GM19468 (cell line): Measurements from ENCODE around the gene TMEM45B.
"Not testable (repeated sequence)": the region's sequence is repeated elsewhere in the genome, so short reads cannot be mapped to it uniquely, and the experiment has no call there.

Experiments
- ATAC-seq: cut with Tn5 transposase; IDR thresholded peaks from one replicate; pipeline ENCODE4 v1.9.1; 2021; ENCODE audit warnings: mild to moderate bottlenecking, moderate library complexity, moderate number of reproducible peaks; ENCODE audit not compliant: unreplicated experiment; ENCODE audit errors: extremely low read depth

The TMEM45B gene

GRCh38 chr11:129847361-129847760 is 31.7 kb downstream of the TMEM45B start:
- ATAC-seq = not testable (repeated sequence)

GRCh38 chr11:129849447-129850130 is 33.9 kb downstream of the TMEM45B start:
- ATAC-seq = no peak

- ATAC-seq = no peak
Observed at GRCh38 chr11:129852125-129852740, 36.6 kb downstream of the TMEM45B start.

- no peak for ATAC-seq
Observed at GRCh38 chr11:129853518-129854231, 38.0 kb downstream of the TMEM45B start.

GRCh38 chr11:129854232-129854805 is 38.7 kb downstream of the TMEM45B start:
- ATAC-seq = no peak

- no peak for ATAC-seq
Observed at GRCh38 chr11:129855086-129855485, 39.4 kb downstream of the TMEM45B start.

GRCh38 chr11:129856036-129856435 is 40.4 kb downstream of the TMEM45B start:
- no peak for ATAC-seq

GRCh38 chr11:129861702-129862522 is 46.3 kb downstream of the TMEM45B start:
- ATAC-seq = no peak

- ATAC-seq = no peak
Observed at GRCh38 chr11:129864811-129865210, 49.2 kb downstream of the TMEM45B start.

- ATAC-seq = no peak
Observed at GRCh38 chr11:129865701-129866100, 50.1 kb downstream of the TMEM45B start.

GRCh38 chr11:129866311-129866710 is 50.7 kb downstream of the TMEM45B start:
- no peak for ATAC-seq

- ATAC-seq = not testable (repeated sequence)
Observed at GRCh38 chr11:129868626-129869025, 53.0 kb downstream of the TMEM45B start.

GRCh38 chr11:129871914-129872313 is 56.3 kb downstream of the TMEM45B start:
- no peak for ATAC-seq

GRCh38 chr11:129880311-129880710 is 64.7 kb downstream of the TMEM45B start:
- no peak for ATAC-seq

- ATAC-seq = no peak
Observed at GRCh38 chr11:129881570-129882170, 66.0 kb downstream of the TMEM45B start.

GRCh38 chr11:129884581-129884980 is 68.9 kb downstream of the TMEM45B start:
- no peak for ATAC-seq

GRCh38 chr11:129885381-129885780 is 69.7 kb downstream of the TMEM45B start:
- ATAC-seq = no peak

GRCh38 chr11:129888451-129888850 is 72.8 kb downstream of the TMEM45B start:
- no peak for ATAC-seq

GRCh38 chr11:129894278-129895125 is 78.9 kb downstream of the TMEM45B start:
- ATAC-seq = no peak
